Pulmonary artery endothelial cell (primary cell): ENCODE measurements around the gene IL1RAPL2. TPM values are rescaled to one million over a fixed set of nuclear protein-coding genes. Genes with fewer than 3 reads are reported as not detected.
"Not testable (repeated sequence)": the region's sequence is repeated elsewhere in the genome, so short reads cannot be mapped to it uniquely, and the experiment has no call there.

Experiments
- DNase-seq: peaks from one replicate; pipeline ENCODE4 v3.0.0-alpha.2; 2011; ENCODE audit warnings: low read depth, low spot score
- total RNA-seq: library from RNA; depleted of rRNA; stranded (reverse); fragments of >200 nt; gene quantifications from 2 replicates; pipeline ENCODE4 v1.2.3, GENCODE V29; 2014

IL1RAPL2 gene
- total RNA-seq: not detected in 2 replicates

DNA sequence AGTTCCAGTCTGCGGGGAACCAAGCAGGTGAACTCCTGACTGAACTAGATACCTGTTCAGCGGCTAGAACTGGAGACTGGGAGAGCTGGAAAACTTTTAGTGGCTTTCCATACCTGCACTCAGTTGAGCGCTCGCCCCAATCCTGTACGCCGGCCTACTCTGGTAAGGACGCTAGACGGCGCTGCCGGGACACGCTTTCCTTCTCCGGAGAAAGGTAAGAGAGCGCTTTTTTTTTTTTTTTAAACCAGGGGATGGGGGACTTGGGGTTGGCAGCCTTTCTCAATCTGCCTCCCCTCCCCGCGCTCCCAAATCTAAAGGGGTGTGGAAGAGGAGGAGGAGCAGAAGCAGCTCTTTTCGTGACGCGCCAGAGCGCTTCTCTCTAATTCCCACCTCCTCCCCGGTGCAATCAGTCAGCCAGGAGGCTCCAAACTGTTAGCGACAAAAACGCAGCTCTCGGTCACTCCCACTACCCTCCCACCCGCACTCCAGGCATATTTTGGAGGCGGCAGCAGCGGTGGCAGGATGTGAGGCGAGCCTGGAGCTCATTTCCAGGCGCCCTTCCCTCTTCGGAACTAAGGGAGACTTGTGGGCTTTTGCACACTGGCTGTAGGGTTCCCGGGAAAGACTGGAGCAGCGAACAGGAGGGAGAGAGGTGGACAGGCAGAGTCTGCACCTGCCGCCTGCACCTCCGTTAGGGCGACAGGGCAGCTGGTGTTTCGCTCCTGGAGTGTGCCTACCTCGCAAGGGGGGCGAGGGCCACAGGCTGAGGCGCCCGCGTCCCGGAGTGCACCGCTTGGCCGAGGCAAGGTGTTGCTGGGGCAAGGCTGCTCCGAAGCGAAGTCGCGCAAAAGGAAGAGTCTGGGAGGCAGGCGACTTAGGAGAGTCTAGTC is at the start of gene IL1RAPL2:
Gene IL1RAPL2 (plus strand): TSS at position 409 of the 890 bp plus-strand sequence.
- no peak for DNase-seq

DNA sequence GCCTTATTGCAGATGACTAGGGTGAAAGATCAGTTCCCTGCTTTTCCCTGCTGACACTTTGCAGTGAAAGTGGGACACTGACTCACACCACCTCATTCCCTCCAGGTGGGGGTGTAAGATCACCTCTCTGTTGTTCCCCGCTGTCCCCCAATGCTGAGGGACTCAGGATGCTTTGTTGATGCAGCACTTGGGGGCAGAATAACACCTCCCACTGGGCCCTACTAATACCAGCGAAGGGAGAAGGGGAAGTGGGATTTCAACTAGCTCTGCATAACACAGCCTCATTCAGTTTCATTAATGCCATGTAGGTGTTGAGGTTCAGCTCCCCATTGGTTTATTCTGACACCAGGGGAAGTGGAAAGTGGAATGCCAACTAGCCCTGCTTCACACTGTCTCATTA is 43.6 kb upstream of the IL1RAPL2 start:
- DNase-seq: no peak

DNA sequence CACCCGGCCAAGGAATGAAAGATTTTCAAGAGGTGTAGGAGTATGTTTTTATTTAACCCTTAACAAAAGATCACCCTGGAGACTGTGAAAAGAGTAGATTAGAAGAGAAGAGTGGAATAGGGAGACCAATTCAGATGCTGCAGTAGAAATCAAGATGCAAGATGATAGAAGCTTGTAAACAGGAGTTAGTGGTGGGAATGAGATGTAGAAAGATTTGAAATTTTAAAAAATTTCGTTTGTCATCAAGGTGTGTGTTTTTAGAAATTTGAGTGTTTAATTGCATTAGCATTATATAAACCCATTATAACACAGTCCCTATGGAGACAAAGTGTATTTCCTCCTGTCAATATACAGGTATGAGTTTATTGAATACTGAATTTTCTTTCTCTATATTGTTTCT is 42.1 kb upstream of the IL1RAPL2 start:
- no peak for DNase-seq

DNA sequence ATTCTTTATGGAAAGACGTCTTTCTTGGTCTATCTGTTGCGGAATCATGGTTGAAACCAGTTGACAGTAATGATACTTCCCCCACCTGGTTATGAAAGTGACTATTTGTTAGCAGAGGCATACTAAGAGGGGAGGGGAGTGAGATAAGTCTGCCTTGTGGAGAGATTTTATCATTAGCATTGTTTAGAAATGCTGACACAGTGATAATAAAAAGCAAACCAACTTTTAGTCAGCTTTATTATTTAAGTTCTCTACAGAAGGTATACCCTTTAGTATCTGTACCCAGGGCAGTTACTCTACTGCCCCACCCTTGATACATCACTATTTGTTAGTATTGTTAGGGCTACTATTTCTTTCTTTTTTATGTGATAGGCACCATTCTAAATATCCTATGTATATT is 26.9 kb upstream of the IL1RAPL2 start:
- DNase-seq: no peak

DNA sequence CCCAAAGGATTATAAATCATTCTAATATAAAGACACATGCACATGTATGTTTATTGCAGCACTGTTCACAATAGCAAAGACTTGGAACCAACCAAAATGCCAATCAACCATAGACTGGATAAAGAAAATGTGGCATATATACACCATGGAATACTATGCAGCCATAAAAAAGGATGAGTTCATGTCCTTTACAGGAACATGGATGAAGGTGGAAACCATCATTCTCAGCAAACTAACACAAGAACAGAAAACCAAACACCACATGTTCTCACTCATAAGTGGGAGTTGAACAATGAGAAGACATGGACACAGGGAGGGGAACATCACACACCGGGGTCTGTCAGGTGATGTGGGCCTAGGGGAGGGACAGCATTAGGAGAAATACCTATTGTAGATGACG is 23.6 kb upstream of the IL1RAPL2 start:
- not testable (repeated sequence) for DNase-seq

DNA sequence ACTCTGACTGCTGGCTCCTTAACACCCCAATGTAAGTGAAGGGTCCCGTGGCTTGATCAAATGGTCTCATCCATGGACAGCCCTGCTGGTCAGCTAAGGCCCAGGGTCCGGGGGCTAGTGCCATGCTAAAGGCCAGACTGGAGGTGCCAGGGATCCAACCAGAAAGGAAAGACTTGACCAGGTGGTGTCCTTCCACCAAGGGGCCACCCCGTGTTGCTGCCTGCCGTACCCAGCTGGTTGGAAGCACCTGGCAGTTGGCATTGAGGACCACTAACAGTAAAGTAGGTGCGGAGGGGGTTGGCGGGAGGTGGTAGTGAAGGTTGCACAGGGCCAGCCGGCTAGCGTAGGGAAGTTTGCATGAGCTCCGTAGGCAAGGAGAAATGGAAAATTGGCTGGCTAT is 1.7 kb upstream of the IL1RAPL2 start:
- no peak for DNase-seq

DNA sequence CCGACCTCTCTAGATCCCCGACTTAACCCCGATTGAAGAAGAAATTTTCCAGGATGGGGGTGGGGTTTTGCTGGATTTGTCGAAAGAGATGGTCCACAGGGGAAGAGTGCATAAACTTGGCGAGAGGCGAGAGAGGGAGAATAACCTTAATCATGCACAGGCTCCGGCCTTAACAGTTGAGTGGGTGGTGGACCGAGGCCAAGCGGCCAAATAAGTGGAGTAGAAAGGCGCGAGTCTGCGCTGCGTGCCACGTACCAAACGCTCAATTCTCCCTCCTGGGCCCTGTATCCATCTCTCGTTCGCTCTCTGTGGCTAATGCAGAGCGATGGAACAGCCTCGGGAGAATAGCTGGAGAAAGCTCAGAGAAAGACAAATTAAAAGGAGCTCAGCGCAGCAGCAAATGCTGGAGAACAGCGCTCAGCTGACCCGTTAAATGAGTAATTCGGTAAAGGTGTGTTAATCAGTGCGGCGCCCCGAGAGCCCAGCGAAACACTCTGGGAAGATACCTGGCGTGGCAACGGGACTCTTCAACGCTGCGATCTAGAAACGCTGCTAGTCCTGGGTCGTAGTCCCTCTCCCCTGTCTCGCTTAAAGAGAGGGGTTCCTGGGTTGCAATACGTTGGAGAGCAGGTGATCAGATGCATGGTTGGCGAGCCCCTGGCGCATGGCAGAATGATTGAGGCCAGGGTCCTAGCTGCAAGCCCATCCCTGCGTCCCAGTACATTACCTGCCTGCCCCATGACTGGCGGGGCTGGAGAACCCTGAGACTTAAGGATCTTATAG is 887 bp upstream of the IL1RAPL2 start:
- DNase-seq: no peak

DNA sequence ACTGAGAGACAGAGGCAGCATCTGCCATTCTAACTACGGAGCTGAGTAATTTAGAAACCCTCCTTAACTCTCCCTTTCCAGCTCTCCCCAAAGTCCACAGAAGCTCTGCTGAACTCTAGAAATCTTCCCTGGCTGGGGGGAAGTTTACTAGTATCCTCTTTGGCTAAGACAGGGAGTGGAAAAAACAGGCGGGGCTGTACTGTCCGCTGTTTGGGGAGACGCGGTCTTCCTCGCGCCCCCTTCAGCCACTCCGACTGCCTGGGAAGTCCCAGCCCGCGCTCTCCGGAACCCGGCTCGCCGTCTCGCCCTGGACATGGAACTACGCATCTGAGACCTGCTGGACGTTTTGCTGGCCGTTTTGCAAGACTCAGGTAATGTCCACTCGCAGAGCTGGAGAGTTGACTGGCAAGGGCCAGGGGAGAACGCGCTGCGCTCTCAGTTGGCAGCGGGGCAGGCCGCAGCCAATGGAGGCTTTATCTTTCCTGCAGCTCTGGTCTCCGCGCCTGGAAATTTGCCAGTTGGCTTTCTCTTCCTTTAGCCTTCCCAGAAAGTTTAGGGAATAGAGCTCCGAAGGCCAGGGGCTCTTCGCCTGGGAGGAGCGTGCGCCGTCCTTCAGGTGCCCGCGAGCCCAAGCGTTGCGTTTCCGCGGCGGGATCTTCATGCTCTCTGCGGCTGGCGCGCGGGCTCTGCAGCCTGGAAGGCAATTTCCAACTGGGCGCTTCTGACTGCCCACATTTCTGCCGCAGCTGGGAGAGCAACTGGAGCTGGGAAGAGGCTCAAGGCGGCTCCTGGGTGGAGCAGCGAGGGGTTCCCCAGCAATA is 892 bp downstream of the IL1RAPL2 start:
- DNase-seq: no peak

DNA sequence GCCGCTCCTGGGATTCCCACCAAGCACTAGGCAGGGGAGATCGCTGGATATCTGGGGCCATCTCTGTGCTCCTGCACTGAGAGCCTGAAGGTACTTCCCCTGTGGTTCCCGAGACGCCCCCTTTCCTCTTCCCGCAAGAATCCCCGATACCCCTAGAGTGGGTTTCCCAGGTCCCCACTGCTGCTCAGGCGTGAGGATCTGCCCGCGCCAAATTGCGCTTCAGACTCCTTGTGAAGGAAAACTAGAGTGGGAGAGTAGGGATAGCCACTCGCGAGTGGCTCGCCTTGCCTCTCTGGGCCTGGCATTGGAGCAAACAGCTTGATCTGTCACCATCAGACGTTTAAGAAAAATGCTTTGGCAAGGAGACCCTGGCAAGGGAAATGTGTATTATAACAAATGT is 1.5 kb downstream of the IL1RAPL2 start:
- no peak for DNase-seq

DNA sequence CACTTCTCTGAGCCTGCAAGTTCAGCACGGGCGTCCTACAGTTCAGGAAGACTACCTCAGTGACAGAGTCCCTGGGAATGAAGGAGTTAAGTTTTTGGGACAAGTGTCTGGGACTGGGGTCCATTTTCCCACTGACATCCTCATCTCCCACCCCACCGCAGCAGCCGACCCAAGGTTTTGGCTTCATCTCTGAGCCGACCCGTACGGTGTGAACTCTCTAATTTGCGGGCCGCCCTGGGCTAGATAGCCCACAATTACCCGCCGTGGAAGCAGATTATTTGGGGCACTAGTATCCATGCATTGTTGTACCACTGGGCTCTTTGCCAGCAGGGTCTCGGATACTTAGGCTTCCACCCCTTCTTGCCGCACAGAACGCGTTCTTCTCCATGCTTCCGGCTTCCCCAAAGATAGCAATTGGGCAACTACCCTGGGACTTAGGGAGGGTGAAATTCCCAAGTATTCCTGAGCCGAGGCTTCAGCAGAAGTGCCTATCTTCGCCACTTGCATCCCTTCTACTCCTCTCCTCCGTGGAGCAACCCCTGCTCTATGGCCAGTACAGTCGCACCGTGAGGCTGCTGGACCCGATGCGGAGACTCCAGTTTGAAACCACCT is 2.4 kb downstream of the IL1RAPL2 start:
- no peak for DNase-seq

DNA sequence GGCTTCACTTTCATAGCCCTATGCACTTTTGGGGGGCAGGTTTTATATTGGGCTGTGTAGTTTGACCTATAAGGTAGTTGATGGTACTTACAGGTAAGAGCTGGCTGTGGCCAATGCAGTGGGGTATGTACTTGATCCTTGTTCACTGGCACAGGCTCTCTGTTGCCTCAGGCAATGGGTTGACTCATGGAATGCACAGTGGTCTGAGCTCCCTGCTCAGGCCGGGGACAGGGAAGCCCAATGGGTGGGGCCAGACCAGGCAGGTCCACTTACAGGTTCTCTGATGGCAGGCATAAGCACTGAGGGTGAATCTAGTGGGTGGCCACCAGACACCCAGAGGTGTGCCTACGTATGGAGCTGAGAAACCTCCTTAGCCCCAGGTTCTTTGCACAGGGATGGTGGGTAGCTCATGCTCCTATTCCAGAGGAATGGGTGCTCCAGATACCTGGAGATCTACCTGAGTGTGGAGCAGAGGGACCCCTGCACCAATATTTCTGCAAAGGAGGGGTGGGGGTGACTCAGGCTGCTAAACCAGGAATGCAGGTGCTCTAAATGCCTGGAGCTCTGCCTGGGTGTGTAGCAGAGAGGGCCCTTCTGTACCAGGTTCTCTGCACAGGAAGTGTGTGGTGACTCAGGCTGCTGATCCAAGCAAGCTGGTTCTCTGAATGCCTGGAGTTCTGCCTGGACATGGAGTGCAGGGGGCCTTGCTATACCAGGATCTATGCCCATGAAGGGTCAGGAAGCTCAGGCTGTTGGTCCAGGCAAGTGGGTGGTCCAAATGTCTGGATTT is 52.3 kb downstream of the IL1RAPL2 start:
- DNase-seq: no peak

DNA sequence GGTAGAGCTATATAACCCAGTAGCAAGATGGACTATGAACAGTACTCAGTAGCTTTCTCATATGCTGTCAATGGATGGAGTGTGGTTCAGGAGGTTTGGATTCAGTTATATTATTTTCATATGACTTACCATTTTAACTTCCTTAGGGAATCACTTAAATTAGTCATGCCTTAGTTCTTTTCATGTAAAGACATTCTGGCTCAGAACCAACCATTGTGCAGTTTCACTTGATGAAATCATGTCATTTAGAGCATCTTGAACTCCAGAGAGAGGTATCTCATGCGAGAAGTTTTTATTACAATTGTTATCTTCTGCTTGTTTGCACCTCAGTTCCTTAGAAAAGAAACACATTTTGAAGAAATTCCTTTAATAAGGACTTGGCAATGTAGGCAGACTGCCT is 55.8 kb downstream of the IL1RAPL2 start:
- no peak for DNase-seq

DNA sequence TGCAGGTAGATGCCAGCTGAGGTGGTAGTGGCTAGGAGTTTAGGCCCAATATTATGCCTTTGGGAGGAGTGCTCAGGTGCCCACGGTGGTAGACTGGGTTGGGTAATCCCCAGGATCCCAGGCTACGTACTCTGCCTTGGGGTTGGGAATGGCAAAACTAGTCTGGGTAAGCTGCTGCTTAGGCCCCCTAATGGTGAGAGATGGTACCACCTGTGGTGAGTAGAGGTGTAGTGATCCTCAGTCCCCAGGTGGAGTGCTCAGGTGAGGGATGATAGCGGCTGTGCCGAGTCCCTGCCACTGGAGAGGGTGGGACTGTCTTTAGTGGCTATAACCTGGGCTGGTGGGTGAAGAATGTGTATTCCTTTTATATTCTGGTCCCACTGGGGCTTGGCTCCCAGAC is 75.2 kb downstream of the IL1RAPL2 start:
- no peak for DNase-seq

DNA sequence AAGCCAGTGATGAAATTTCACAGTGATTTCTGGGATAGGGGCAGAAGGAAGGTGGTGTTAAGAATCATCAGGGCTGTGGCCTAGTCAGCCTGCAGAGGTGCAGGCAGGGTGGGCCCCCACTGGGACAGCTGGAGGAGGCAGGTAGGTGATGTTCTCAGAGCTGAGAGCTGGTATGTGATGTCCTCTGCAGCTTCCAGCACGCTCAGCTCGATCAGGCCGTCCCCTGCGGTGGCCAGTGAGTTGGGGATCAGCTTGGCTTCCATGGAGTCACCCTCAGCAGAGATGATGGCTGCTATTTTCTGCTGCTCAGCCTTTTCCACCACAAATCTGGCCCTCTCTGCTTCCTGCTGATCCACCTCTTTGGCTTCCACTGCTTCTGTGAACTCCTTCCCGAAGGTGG is 81.1 kb downstream of the IL1RAPL2 start:
- no peak for DNase-seq

DNA sequence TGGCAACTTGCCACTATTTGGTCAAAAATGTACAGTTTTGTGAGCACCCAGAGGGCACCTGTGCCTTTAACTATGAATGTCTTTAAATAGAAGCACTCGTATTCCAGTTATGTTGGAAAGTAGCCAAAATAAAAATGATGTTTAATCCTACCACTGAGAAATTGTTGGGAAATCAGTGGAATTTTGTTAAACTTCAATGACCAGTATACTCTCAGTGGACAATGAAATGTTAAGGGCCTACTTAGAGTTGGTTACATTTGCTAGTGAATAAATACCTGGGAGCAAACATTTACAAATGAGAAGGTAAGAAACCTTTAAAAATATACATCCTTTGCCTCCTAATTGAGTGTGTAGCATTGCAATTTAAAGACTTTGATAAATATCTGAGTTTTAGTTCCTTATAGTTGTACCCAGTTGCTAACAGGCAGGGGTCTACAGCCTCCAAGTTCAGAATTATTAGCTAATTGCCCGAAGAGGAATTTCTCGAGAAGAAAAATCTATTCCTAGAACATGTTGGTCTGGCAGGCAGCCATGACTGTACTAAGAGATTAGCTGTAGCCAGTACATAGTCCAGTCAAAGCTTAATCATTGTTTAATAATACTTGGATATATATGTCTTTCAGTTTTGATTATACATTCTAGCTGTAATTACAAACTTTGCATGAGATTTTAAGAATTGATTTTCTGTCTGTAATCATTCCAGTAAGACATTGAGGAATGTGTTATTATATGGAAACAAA is 93.2 kb downstream of the IL1RAPL2 start:
- DNase-seq: no peak

DNA sequence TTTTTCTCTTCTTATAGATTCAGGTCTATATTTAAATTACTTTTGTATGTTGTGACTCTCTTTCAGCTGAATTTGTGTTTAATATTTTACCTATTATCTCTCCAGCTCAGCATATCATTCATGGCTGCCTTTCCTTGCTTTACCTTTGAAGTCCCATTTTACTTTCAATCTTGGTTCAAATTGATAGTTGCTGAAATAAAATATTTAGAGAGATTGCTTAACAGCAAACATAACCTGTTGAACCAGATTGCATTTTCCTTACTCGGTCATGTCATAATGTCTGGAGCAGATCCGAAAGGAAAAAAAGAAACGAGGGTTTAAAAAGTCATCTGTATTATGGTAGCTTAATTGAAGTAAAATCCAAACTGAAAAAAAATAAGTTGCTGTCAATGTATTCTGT is 94.1 kb downstream of the IL1RAPL2 start:
- no peak for DNase-seq

DNA sequence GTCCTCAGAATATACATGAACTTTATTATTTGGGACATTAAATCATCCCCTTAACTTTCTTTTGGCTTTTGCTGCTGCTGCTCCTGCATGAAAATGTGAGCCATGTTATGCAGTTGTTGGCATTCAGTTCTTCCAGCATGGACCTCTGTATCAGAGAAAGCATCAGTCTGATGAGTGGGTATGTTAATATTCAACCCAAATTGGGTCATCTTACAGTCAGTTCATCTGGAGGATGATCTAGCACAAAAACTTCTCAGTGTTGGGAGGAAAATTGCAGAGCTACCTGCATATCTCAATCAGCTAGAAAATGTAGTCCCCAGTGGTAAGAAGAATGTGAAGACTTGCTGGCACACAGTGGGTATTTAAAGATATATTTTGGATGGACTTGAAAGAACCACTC is 96.7 kb downstream of the IL1RAPL2 start:
- DNase-seq: no peak

DNA sequence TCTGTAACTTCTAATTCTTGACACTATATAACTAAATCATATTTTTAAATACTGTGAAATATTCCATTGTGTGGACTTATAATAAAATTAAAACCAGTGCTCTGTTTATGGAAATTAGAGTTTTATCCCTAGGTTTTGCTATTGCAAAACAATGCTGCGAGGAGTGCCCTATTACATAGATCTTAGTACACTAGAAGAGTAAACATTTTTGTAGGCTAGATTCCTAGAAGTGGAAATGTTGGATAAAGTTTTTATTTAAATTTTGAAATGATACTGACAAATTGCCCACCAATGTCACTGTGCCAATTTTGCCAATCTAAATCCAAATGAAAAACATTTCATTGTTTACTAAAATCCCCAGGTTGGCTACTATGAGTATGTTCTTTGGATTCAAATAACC is 99.7 kb downstream of the IL1RAPL2 start:
- no peak for DNase-seq

DNA sequence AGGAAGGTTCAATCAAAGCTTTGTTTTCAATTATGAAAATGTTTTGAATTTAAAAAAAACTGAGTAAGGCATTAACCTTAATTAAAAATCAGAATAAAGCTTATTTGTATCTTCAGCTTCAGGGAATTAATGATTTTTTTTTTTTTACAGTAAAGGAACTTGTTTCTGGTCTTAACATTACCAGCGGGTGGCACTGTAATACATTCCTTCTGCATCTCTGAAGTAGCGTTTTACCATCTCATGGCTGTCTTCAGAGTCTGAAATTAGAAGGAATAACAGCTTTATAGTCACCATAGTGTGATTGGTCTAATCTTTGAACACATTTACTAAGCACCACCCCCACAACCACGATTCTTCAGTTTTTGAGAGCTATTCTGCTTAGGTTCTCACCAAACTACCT is 102.6 kb downstream of the IL1RAPL2 start:
- DNase-seq: no peak

DNA sequence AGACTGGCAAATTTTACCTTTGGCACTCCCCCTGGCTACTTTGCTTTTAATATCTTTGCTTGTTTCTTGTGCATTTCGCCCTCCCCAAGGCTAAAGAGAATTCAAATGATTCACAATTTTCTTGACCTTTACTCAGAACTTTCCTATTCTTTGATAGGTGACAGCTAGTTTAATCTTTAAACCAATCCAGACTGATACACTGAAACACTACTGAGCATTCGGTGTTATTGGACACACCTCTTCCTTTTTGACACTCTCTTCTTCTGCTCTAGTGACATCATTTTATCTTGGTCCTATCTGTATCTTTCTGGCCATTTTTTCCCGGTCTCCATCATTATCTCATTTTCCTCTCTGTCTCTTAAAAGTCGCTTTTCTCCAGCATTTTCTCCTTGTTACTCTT is 103.1 kb downstream of the IL1RAPL2 start:
- no peak for DNase-seq
